ENCODE measurements around the gene SMAD3. TPM values are rescaled to one million over a fixed set of nuclear protein-coding genes. Genes with fewer than 3 reads are reported as not detected.
A peak's percentile ranks its signal among the peaks of the same experiment; 100 is the strongest.

SMAD3 gene
- total and polyA plus RNA-seq, 2 experiments from 2014 or later = 30.8 to 34.0 TPM

GRCh38 chr15:67147396-67147949 is 82.1 kb downstream of the SMAD3 start:
- 0 out of 2 replicates have a peak overlapping the region, but pooled peaks have one; percentile 14 for H3K4me3 ChIP-seq
- H2AFZ ChIP-seq = no peak overlapping the region
- H3K27ac ChIP-seq = peak overlapping the region; percentile 97
- peak overlapping the region; percentile 83 for H3K9ac ChIP-seq
- H3K4me2 ChIP-seq (ENCODE audit: unreplicated experiment) = peak overlapping the region; percentile 70
- no peak for DNase-seq
- WGBS, 2 experiments (ENCODE audit: low coverage in 1 of 2, low lambda C conversion rate in 2 of 2, missing lambda C conversion rate in 2 of 2) = 50 to 53% methylated on average over 7 of the region's 7 CpGs
- no peaks in the 10 kb centered on the region for H3K9me3 ChIP-seq (ENCODE audit: low read depth)
- H3K36me3 ChIP-seq (ENCODE audit: low read depth) = no peaks in the 10 kb centered on the region
- H3K9me2 ChIP-seq (ENCODE audit: insufficient read depth) = no peaks in the 10 kb centered on the region
- peaks cover 83% of the 10 kb centered on the region for H3F3A ChIP-seq (ENCODE audit: insufficient read depth)
- H3K79me2 ChIP-seq (ENCODE audit: insufficient read depth) = peaks cover 75% of the 10 kb centered on the region
- no peaks in the 10 kb centered on the region for H4K20me1 ChIP-seq (ENCODE audit: insufficient read depth)
- H3K27me3 ChIP-seq (replicated peaks; ENCODE audit: insufficient read depth) = no peaks in the 10 kb centered on the region
- in situ Hi-C loops (cut with MboI) = no loop called here
- TF ChIP-seq EZH2 (IDR thresholded peaks at IDR 0.05; ENCODE audit: insufficient read depth, poor library complexity, severe bottlenecking) (no peak), EZH2phosphoT487 (IDR thresholded peaks at IDR 0.05; ENCODE audit: insufficient read depth, low read depth) (no peak)
- peaks cover 88% of the 10 kb centered on the region for H3K4me1 ChIP-seq (ENCODE audit: insufficient read depth)

- Histone ChIP-seq H3K27ac (peak overlapping the region; percentile 97), H3K27me3 (replicated peaks; ENCODE audit: insufficient read depth) (no peaks in the 10 kb centered on the region), H2AFZ (no peak overlapping the region), H3K9me3 (ENCODE audit: low read depth) (no peaks in the 10 kb centered on the region), H3K9ac (peak overlapping the region; percentile 83), H3K79me2 (ENCODE audit: insufficient read depth) (peaks cover 75% of the 10 kb centered on the region), H3K36me3 (ENCODE audit: low read depth) (no peaks in the 10 kb centered on the region), H3K4me2 (ENCODE audit: unreplicated experiment) (peak overlapping the region; percentile 70), H3K4me1 (ENCODE audit: insufficient read depth) (peaks cover 80% of the 10 kb centered on the region), H3K4me3 (0 out of 2 replicates have a peak overlapping the region, but pooled peaks have one; percentile 13), H3K9me2 (ENCODE audit: insufficient read depth) (no peaks in the 10 kb centered on the region), H4K20me1 (ENCODE audit: insufficient read depth) (no peaks in the 10 kb centered on the region), H3F3A (ENCODE audit: insufficient read depth) (peaks cover 83% of the 10 kb centered on the region)
- TF ChIP-seq EZH2 (IDR thresholded peaks at IDR 0.05; ENCODE audit: insufficient read depth, poor library complexity, severe bottlenecking) (no peak), EZH2phosphoT487 (IDR thresholded peaks at IDR 0.05; ENCODE audit: insufficient read depth, low read depth) (no peak)
- WGBS, 2 experiments (ENCODE audit: low coverage in 1 of 2, low lambda C conversion rate in 2 of 2, missing lambda C conversion rate in 2 of 2) = 13 to 19% methylated on average over 6 of the region's 6 CpGs
- DNase-seq = peak; percentile 90
- in situ Hi-C loops (cut with MboI) = no loop called here
These were observed 82.8 kb downstream of the SMAD3 start for GRCh38 chr15:67148196-67148701.

- H2AFZ ChIP-seq = no peak overlapping the region
- no peak overlapping the region for H3K4me3 ChIP-seq
These were observed 83.8 kb downstream of the SMAD3 start for GRCh38 chr15:67149068-67149772.

GRCh38 chr15:67149773-67150022 is 84.3 kb downstream of the SMAD3 start:
- Histone ChIP-seq H3K79me2 (ENCODE audit: insufficient read depth) (peaks cover 74% of the 10 kb centered on the region), H4K20me1 (ENCODE audit: insufficient read depth) (no peaks in the 10 kb centered on the region), H3K36me3 (ENCODE audit: low read depth) (peaks cover 2% of the 10 kb centered on the region; the same call in 1 of the 2 replicates), H3K4me1 (ENCODE audit: insufficient read depth) (peaks cover 65% of the 10 kb centered on the region), H3K27ac (peak overlapping the region; percentile 97), H3K4me2 (ENCODE audit: unreplicated experiment) (peak overlapping the region; percentile 58), H3K4me3 (peak overlapping the region; percentile 33), H2AFZ (no peak overlapping the region), H3K27me3 (replicated peaks; ENCODE audit: insufficient read depth) (no peaks in the 10 kb centered on the region), H3K9me2 (ENCODE audit: insufficient read depth) (no peaks in the 10 kb centered on the region), H3K9ac (peak overlapping the region; percentile 83), H3K9me3 (ENCODE audit: low read depth) (no peaks in the 10 kb centered on the region), H3F3A (ENCODE audit: insufficient read depth) (peaks cover 70% of the 10 kb centered on the region)
- in situ Hi-C loops (cut with MboI) = no loop called here
- 90 to 95% methylated on average over 1 of the region's 1 CpG for WGBS, 2 experiments (ENCODE audit: low coverage in 1 of 2, low lambda C conversion rate in 2 of 2, missing lambda C conversion rate in 2 of 2)
- no peak for TF ChIP-seq EZH2phosphoT487 (IDR thresholded peaks at IDR 0.05; ENCODE audit: insufficient read depth, low read depth)
- no peak for DNase-seq

More at GRCh38 chr15:67149068-67149772, 83.8 kb downstream of the SMAD3 start:
- peak overlapping the region; percentile 58 for H3K4me2 ChIP-seq (ENCODE audit: unreplicated experiment)
- peak overlapping the region; percentile 83 for H3K9ac ChIP-seq
- H3F3A ChIP-seq (ENCODE audit: insufficient read depth) = peaks cover 73% of the 10 kb centered on the region
- H3K36me3 ChIP-seq (ENCODE audit: low read depth) = no peaks in the 10 kb centered on the region
- in situ Hi-C loops (cut with MboI) = no loop called here
- WGBS, 2 experiments (ENCODE audit: low coverage in 1 of 2, low lambda C conversion rate in 2 of 2, missing lambda C conversion rate in 2 of 2) = 94 to 95% methylated on average over 6 of the region's 6 CpGs
- no peaks in the 10 kb centered on the region for H3K9me2 ChIP-seq (ENCODE audit: insufficient read depth)
- peaks cover 70% of the 10 kb centered on the region for H3K4me1 ChIP-seq (ENCODE audit: insufficient read depth)
- H3K27me3 ChIP-seq (replicated peaks; ENCODE audit: insufficient read depth) = no peaks in the 10 kb centered on the region
- no peaks in the 10 kb centered on the region for H3K9me3 ChIP-seq (ENCODE audit: low read depth)
- H3K79me2 ChIP-seq (ENCODE audit: insufficient read depth) = peaks cover 74% of the 10 kb centered on the region
- no peaks in the 10 kb centered on the region for H4K20me1 ChIP-seq (ENCODE audit: insufficient read depth)
- TF ChIP-seq EZH2 (IDR thresholded peaks at IDR 0.05; ENCODE audit: insufficient read depth, poor library complexity, severe bottlenecking) = no peak
- no peak for TF ChIP-seq EZH2phosphoT487 (IDR thresholded peaks at IDR 0.05; ENCODE audit: insufficient read depth, low read depth)
- peak overlapping the region; percentile 97 for H3K27ac ChIP-seq
- DNase-seq = peak; percentile 13
